ENCODE measurements around the gene DMGDH. TPM values are rescaled to one million over a fixed set of nuclear protein-coding genes. Genes with fewer than 3 reads are reported as not detected.

Gene DMGDH
- total RNA-seq, 1 donor from 2014 or later, result 0.48 TPM

- no peak for TF ChIP-seq CTCF (conservative IDR thresholded peaks at IDR 0.05)
- Mint-ChIP-seq H3K27me3 (no peaks in the 10 kb centered on the region), H3K27ac (no peak overlapping the region), H3K9me3 (peaks cover 5% of the 10 kb centered on the region), H3K36me3 (no peaks in the 10 kb centered on the region), H3K4me3 (no peak overlapping the region), H3K4me1 (ENCODE audit: unreplicated experiment) (peaks cover 36% of the 10 kb centered on the region)
- no peak for DNase-seq (ENCODE audit: extremely low spot score, unreplicated experiment)
Measured at GRCh38 chr5:78974011-78974410, 95.5 kb downstream of the DMGDH start.

DNA sequence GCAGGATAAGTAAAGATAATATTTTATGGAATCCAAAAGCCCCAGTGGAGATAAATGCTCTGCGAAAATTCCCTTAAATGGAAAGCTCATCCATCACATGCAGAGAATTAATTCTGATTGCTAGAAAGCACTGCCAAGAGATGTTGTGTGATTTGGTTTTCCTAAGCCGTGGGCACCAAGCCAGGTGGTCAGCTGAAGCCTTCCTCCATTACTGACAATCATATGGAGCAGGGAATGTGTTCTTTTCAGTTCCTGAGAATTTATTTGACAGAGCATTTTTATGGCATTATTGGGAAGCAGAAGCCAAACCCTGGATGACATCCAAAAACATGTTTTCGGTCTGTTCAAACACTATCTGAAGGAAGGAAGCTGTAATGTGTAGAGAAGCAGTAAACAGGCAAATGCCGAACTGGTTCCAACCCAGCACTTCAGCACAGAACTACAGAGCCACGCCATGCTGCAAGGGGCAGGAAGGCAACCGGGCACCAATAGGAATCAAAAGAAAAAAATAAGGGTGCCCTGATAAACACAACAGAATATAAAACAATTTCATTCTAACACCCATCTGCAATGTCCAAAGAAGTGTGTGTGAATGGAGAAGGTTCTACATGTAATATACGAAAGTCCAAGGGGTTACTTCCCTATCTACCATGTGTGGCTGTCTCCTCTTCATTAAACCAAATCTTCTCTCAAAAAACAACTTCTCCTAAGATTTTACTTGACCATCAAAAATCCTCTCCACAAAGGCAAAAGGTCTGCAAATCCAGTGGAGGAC is 96.6 kb downstream of the DMGDH start:
- no peak for DNase-seq (ENCODE audit: extremely low spot score, unreplicated experiment)
- H3K27me3 Mint-ChIP-seq, result no peaks in the 10 kb centered on the region
- no peak overlapping the region for H3K4me3 Mint-ChIP-seq
- peaks cover 5% of the 10 kb centered on the region for H3K9me3 Mint-ChIP-seq
- H3K4me1 Mint-ChIP-seq (ENCODE audit: unreplicated experiment), result peaks cover 36% of the 10 kb centered on the region
- no peak for TF ChIP-seq CTCF (conservative IDR thresholded peaks at IDR 0.05)
- H3K36me3 Mint-ChIP-seq, result no peaks in the 10 kb centered on the region
- no peak overlapping the region for H3K27ac Mint-ChIP-seq

GRCh38 chr5:78971998-78972397 is 97.5 kb downstream of the DMGDH start:
- no peak for DNase-seq (ENCODE audit: extremely low spot score, unreplicated experiment)
- Mint-ChIP-seq H3K4me3 (no peak overlapping the region), H3K36me3 (no peaks in the 10 kb centered on the region), H3K4me1 (ENCODE audit: unreplicated experiment) (peaks cover 36% of the 10 kb centered on the region), H3K27ac (no peak overlapping the region), H3K9me3 (no peaks in the 10 kb centered on the region), H3K27me3 (no peaks in the 10 kb centered on the region)
- TF ChIP-seq CTCF (conservative IDR thresholded peaks at IDR 0.05), result no peak

DNA sequence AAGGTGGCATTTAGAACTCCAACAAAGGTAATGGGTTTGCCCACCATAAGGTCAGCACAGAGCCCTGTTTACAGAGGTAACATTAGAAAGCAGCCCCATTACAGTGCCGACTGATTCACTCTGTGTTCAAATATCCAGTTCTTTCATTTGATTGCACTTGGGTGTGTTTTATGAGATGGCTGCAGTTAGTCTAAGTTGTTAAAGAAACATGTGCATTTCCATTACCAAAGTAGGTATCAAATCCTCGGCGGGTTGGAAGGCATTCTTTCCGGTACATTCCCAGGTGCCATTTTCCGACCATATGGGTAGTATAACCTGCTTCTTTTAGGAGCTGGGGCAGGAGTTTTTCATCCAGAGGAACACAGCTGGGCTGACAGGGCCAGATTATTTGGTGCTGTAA is 100.7 kb downstream of the DMGDH start:
- no peak overlapping the region for H3K4me3 Mint-ChIP-seq
- H3K27ac Mint-ChIP-seq, result no peak overlapping the region
- H3K9me3 Mint-ChIP-seq, result no peaks in the 10 kb centered on the region
- H3K27me3 Mint-ChIP-seq, result no peaks in the 10 kb centered on the region
- DNase-seq (ENCODE audit: extremely low spot score, unreplicated experiment), result no peak
- H3K4me1 Mint-ChIP-seq (ENCODE audit: unreplicated experiment), result peaks cover 26% of the 10 kb centered on the region
- H3K36me3 Mint-ChIP-seq, result no peaks in the 10 kb centered on the region
- TF ChIP-seq CTCF (conservative IDR thresholded peaks at IDR 0.05), result no peak

- Mint-ChIP-seq H3K4me3 (no peak overlapping the region), H3K9me3 (no peaks in the 10 kb centered on the region), H3K27ac (no peak overlapping the region), H3K36me3 (no peaks in the 10 kb centered on the region), H3K27me3 (no peaks in the 10 kb centered on the region), H3K4me1 (ENCODE audit: unreplicated experiment) (peaks cover 10% of the 10 kb centered on the region)
- TF ChIP-seq CTCF (conservative IDR thresholded peaks at IDR 0.05), result peak; percentile 73
- DNase-seq (ENCODE audit: extremely low spot score, unreplicated experiment), result no peak
Measured at GRCh38 chr5:78964889-78965288, 104.6 kb downstream of the DMGDH start.
